Ovary (tissue), 3 donors: ENCODE measurements around the gene NBEA.

Source experiments
- EP300 ChIP-seq: sonication (generic); formaldehyde crosslinking; IDR thresholded peaks from one replicate; pipeline ENCODE4 v1.6.1; 2017; ENCODE audit warnings: antibody characterized with exemption
- POLR2A ChIP-seq: fragments of 450-650 bp; IDR thresholded peaks from one replicate; pipeline ENCODE4 v1.6.1; 2017; ENCODE audit warnings: antibody characterized with exemption, mild to moderate bottlenecking, moderate library complexity
- TF ChIP-seq, protein P1 (sequence below), 3 donors: fragments of 450-650 bp in 2 of 3; fragments of 200-600 bp in 1 of 3; IDR thresholded peaks; one replicate each; pipeline versions ENCODE4 v1.5.1 to v1.8.0; 2016 to 2022; ENCODE audit warnings: antibody characterized with exemption in 3 of 3, mild to moderate bottlenecking in 1 of 3
- donor health status: DM: no; HTN: no; CAD: no.

DNA sequence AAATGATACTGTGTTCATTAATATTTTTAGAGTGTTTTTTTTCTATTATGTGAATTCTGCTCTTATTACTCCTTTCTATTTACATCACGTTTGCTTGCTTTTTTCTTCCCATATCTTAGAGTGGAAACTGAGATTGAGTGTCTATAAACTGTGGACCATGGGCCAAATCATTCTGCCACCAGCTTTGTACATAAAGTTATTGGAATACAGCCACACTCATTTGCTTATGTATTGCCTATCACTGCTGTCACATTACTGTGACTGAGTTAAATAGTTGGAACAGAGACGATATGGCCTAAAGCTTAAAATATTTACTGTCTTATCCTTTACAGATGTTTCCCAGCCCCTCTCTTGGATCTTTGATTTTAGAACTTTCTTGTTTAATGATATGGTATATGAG is 274.1 kb downstream of the NBEA start:
- TF ChIP-seq, protein P1, sequence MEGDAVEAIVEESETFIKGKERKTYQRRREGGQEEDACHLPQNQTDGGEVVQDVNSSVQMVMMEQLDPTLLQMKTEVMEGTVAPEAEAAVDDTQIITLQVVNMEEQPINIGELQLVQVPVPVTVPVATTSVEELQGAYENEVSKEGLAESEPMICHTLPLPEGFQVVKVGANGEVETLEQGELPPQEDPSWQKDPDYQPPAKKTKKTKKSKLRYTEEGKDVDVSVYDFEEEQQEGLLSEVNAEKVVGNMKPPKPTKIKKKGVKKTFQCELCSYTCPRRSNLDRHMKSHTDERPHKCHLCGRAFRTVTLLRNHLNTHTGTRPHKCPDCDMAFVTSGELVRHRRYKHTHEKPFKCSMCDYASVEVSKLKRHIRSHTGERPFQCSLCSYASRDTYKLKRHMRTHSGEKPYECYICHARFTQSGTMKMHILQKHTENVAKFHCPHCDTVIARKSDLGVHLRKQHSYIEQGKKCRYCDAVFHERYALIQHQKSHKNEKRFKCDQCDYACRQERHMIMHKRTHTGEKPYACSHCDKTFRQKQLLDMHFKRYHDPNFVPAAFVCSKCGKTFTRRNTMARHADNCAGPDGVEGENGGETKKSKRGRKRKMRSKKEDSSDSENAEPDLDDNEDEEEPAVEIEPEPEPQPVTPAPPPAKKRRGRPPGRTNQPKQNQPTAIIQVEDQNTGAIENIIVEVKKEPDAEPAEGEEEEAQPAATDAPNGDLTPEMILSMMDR (IDR thresholded peaks at IDR 0.05), result no peak
- TF ChIP-seq POLR2A (no peak), EP300 (no peak)
